Measurements from ENCODE around the gene S100A10.

The S100A10 gene

GRCh38 chr1:151988405-151988923 is 5.2 kb downstream of the S100A10 start:
- DNase-seq = no peak

GRCh38 chr1:151986501-151987190 is 7.0 kb downstream of the S100A10 start:
- no peak for DNase-seq

- no peak for DNase-seq
Observed at GRCh38 chr1:151985768-151986167, 7.9 kb downstream of the S100A10 start.

GRCh38 chr1:151985270-151985669 is 8.4 kb downstream of the S100A10 start:
- DNase-seq = no peak

GRCh38 chr1:151984313-151984956 is 9.2 kb downstream of the S100A10 start:
- no peak for DNase-seq

- no peak for DNase-seq
Observed at GRCh38 chr1:151982300-151983005, 11.2 kb downstream of the S100A10 start.

- no peak for DNase-seq
Observed at GRCh38 chr1:151981178-151981525, 12.5 kb downstream of the S100A10 start.

- no peak for DNase-seq
Observed at GRCh38 chr1:151980287-151981177, 13.1 kb downstream of the S100A10 start.

GRCh38 chr1:151978922-151979321 is 14.7 kb downstream of the S100A10 start:
- no peak for DNase-seq

GRCh38 chr1:151977662-151978230 is 15.9 kb downstream of the S100A10 start:
- no peak for DNase-seq

GRCh38 chr1:151976858-151977257 is 16.8 kb downstream of the S100A10 start:
- no peak for DNase-seq

- DNase-seq = no peak
Observed at GRCh38 chr1:151976015-151976343, 17.7 kb downstream of the S100A10 start.

GRCh38 chr1:151975311-151976014 is 18.2 kb downstream of the S100A10 start:
- no peak for DNase-seq

GRCh38 chr1:151972542-151973248 is 21.0 kb downstream of the S100A10 start:
- peak in 2 of 58 donors; percentile 16 to 28 for DNase-seq

- no peak for DNase-seq
Observed at GRCh38 chr1:151970626-151971025, 23.0 kb downstream of the S100A10 start.

GRCh38 chr1:151970128-151970527 is 23.5 kb downstream of the S100A10 start:
- DNase-seq = no peak

- no peak for DNase-seq
Observed at GRCh38 chr1:151968791-151969399, 24.8 kb downstream of the S100A10 start.

GRCh38 chr1:151968058-151968457 is 25.6 kb downstream of the S100A10 start:
- DNase-seq = no peak

- DNase-seq = no peak
Observed at GRCh38 chr1:151967091-151967490, 26.6 kb downstream of the S100A10 start.

Measured in anterior cingulate cortex (tissue), 58 donors.